Natural killer cell treated with Interleukin-12 subunit alpha and Interleukin-12 subunit beta and Interleukin-15 and Interleukin-18, amount 100 ng/mL, for 72 hours (primary cell): ENCODE measurements around the gene LRMDA. TPM values are rescaled to one million over a fixed set of nuclear protein-coding genes. Genes with fewer than 3 reads are reported as not detected.

Experiments used
- ATAC-seq, 2 donors: fragments of 150-1000 bp; cut with Tn5 transposase in 1 of 2; sonication (Bioruptor Pico), chemical (Tn5 transposase) in 1 of 2; 2 replicates each; pipeline ENCODE4 v1.10.0; 2021
- DNase-seq: peaks from one replicate; pipeline ENCODE4 v3.0.0; 2022; ENCODE audit warnings: low spot score
- H3K27ac Mint-ChIP-seq, 2 donors: 1 replicate in 1 of 2; 2 replicates in 1 of 2; pipeline ENCODE4 v1.8.0; 2022; ENCODE audit warnings: mixed read lengths in 2 of 2, mild to moderate bottlenecking in 1 of 2, moderate library complexity in 1 of 2
- H3K27me3 Mint-ChIP-seq, 2 donors: 1 replicate in 1 of 2; 2 replicates in 1 of 2; pipeline ENCODE4 v1.8.0; 2022; ENCODE audit warnings: mixed read lengths in 2 of 2
- H3K36me3 Mint-ChIP-seq: one replicate; pipeline ENCODE4 v1.8.0; 2022; ENCODE audit warnings: mixed read lengths
- H3K4me1 Mint-ChIP-seq, 2 donors: 1 replicate in 1 of 2; 2 replicates in 1 of 2; pipeline ENCODE4 v1.8.0; 2022; ENCODE audit warnings: low read depth in 2 of 2, mixed read lengths in 2 of 2, mild to moderate bottlenecking in 1 of 2
- H3K4me3 Mint-ChIP-seq: one replicate; pipeline ENCODE4 v1.8.0; 2022; ENCODE audit warnings: mixed read lengths
- H3K9me3 Mint-ChIP-seq: 2 replicates; pipeline ENCODE4 v1.8.0; 2022; ENCODE audit warnings: mixed read lengths
- total RNA-seq, 2 donors: library from RNA; stranded (reverse); gene quantifications; one replicate each; pipeline ENCODE4 v1.2.3, GENCODE V29; 2022

Gene LRMDA
- total RNA-seq, 2 donors from 2014 or later = 0.92 to 1.8 TPM

- ATAC-seq (no peak), DNase-seq (no peak)
- no peaks in the 10 kb centered on the region for H3K4me1 Mint-ChIP-seq
- H3K4me3 Mint-ChIP-seq = no peak overlapping the region
- no peaks in the 10 kb centered on the region for H3K36me3 Mint-ChIP-seq
- H3K27me3 Mint-ChIP-seq = peaks cover 9 to 10% of the 10 kb centered on the region in 2 donors
- no peaks in the 10 kb centered on the region for H3K9me3 Mint-ChIP-seq
- H3K27ac Mint-ChIP-seq = no peak overlapping the region
These were observed 494.6 kb downstream of the LRMDA start for GRCh38 chr10:75925999-75926398.

DNA sequence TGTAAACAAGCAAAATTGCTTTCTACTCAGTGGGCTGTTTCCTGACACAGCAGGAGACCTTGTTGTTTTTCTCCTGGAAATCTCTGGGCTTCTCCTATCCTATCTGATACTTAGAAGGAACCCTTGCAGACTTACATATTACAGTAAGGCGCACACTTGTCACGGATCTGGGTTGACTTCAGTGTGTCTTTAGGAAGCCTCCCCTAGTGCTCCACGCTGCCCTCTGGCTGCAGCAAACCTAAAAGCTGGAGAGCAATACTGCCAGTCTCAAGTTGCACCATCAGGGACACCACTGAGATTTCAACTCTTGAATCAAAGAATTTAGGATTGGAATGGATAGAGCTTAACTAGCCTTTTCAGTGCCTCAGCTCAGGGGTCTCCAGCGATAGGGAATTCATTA lies 495.3 kb downstream of the LRMDA start:
- no peaks in the 10 kb centered on the region for H3K9me3 Mint-ChIP-seq
- H3K4me1 Mint-ChIP-seq = no peaks in the 10 kb centered on the region
- H3K27ac Mint-ChIP-seq = no peak overlapping the region
- DNase-seq (no peak), ATAC-seq (no peak)
- H3K27me3 Mint-ChIP-seq = peaks cover 9 to 10% of the 10 kb centered on the region in 2 donors
- no peak overlapping the region for H3K4me3 Mint-ChIP-seq
- H3K36me3 Mint-ChIP-seq = no peaks in the 10 kb centered on the region

DNA sequence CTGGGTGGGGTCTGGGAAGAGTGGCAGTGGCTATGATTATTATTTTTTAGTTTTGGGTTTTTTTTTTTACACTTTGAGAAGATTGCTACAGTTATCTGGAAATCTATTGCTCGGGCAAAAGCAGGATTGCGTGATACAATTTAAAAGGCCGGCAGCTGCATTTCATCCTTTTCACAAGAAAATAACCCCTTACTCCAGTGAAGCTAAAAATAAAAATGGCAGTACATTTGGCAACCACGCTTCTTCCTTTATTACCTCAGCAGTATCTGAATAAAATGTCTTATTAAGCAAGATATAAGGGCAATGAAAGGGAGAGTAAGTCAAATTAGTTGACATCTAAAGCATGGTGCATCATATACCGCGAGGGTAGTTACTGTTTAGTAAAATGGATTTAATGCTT lies 496.8 kb downstream of the LRMDA start:
- no peaks in the 10 kb centered on the region for H3K4me1 Mint-ChIP-seq
- DNase-seq = no peak

DNA sequence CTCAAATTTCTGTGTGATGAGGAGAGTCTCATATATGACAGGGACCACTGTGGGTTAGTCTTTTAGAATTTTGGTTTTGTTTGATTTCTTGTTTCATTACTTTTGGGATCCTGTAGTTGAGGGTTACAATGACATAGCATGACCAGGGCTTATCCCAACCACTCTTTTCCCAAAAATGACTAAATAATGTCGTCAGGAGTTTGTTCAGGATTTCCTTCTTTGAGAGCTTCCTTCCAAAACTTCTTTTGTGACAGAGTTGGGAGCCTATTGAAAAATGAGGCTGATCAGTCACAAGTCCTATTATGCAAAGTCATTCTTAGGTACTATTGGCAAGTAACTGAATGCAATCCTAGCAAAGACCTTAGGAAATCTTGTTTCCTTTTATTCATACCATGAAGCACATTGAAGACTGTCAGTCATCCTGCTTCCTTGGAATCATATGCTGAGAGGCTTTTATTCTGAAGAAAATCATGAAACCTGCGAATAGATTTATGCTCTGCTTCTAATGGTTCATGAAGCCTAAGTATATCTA lies 498.3 kb downstream of the LRMDA start:
- no peaks in the 10 kb centered on the region for H3K9me3 Mint-ChIP-seq
- H3K4me3 Mint-ChIP-seq = no peak overlapping the region
- no peaks in the 10 kb centered on the region for H3K4me1 Mint-ChIP-seq
- peaks cover 3 to 8% of the 10 kb centered on the region in 2 donors for H3K27me3 Mint-ChIP-seq
- no peak for ATAC-seq
- no peaks in the 10 kb centered on the region for H3K36me3 Mint-ChIP-seq
- DNase-seq = no peak
- no peak overlapping the region for H3K27ac Mint-ChIP-seq

More for the DNA sequence above, 496.8 kb downstream of the LRMDA start:
- Mint-ChIP-seq H3K27ac (no peak overlapping the region), H3K27me3 (peaks cover 10 to 16% of the 10 kb centered on the region in 2 donors), H3K9me3 (no peaks in the 10 kb centered on the region), H3K4me3 (no peak overlapping the region), H3K36me3 (no peaks in the 10 kb centered on the region)
- ATAC-seq = no peak

DNA sequence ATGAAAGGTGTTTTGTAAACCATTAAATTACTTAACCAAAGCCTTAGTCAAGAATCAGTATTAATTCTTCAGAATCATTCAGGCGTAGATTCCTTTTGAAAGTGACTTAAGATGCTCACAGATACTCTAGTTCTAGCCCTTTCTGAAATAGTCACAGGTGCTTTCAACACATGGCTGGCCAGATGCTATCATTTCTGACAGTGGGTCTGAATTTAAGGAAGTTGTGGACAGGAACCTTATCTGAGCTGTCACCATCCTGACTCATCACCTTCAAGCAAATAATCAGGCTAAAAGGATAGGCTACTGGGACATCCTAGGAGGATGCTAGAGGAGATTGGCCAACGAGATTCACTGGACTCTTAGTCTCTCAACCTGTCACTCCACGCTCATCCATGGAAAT lies 501.5 kb downstream of the LRMDA start:
- no peaks in the 10 kb centered on the region for H3K36me3 Mint-ChIP-seq
- ATAC-seq (peak in 1 of 2 donors; percentile 36), DNase-seq (no peak)
- H3K27me3 Mint-ChIP-seq = peaks cover 6 to 7% of the 10 kb centered on the region in 2 donors
- H3K4me1 Mint-ChIP-seq = no peaks in the 10 kb centered on the region
- no peaks in the 10 kb centered on the region for H3K9me3 Mint-ChIP-seq
- no peak overlapping the region for H3K27ac Mint-ChIP-seq
- H3K4me3 Mint-ChIP-seq = no peak overlapping the region

GRCh38 chr10:75935240-75935639 lies 503.8 kb downstream of the LRMDA start:
- ATAC-seq = no peak
- no peak for DNase-seq
- no peak overlapping the region for H3K27ac Mint-ChIP-seq
- peaks cover 6 to 12% of the 10 kb centered on the region in 2 donors for H3K27me3 Mint-ChIP-seq
- H3K36me3 Mint-ChIP-seq = no peaks in the 10 kb centered on the region
- no peaks in the 10 kb centered on the region for H3K9me3 Mint-ChIP-seq
- H3K4me1 Mint-ChIP-seq = no peaks in the 10 kb centered on the region
- no peak overlapping the region for H3K4me3 Mint-ChIP-seq

DNA sequence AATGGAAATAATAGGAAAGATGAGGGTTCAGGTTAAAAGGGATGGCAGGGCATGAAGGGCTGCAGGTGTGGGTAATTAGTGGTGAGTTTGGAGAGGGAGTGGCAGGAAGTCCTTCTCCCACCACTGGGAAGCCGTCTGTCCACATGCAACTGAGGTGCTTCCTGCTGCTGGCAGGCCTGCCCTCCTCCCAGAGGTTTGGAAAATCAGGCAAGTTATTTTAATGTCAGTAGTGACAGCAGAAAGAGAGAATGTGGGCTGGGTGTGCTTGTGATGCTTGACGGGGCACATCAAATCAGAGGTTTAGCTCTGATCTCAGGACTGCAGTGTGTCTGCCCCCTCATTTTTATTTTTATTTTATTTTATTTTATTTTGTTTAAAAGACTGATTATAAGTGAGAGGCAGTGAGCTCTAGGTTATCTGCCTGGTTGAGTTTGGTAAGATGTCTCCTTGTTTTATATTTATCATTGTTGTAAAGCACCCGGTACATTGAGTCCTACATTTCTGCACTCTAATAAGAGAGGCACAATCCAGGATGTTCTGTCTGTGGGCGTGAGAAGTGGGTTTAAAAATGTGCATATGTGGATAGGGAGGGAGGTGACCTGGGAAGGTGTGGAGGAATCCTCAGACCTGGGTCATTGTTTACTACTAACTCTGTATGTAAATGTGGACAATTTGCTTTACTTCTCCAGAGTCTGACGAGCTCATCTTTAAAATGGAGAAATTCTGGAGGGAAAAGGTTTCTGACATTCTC lies 504.4 kb downstream of the LRMDA start:
- ATAC-seq (no peak), DNase-seq (no peak)
- Mint-ChIP-seq H3K4me3 (no peak overlapping the region), H3K9me3 (no peaks in the 10 kb centered on the region), H3K27ac (no peak overlapping the region), H3K27me3 (peaks cover 6 to 12% of the 10 kb centered on the region in 2 donors), H3K4me1 (no peaks in the 10 kb centered on the region), H3K36me3 (no peaks in the 10 kb centered on the region)

- no peak for DNase-seq
- Mint-ChIP-seq H3K27me3 (peaks cover 6 to 12% of the 10 kb centered on the region in 2 donors), H3K27ac (no peak overlapping the region), H3K9me3 (no peaks in the 10 kb centered on the region), H3K36me3 (no peaks in the 10 kb centered on the region), H3K4me3 (no peak overlapping the region), H3K4me1 (no peaks in the 10 kb centered on the region)
- ATAC-seq = no peak
These were observed 505.4 kb downstream of the LRMDA start for GRCh38 chr10:75936841-75937240.

- Mint-ChIP-seq H3K27me3 (peaks cover 6 to 9% of the 10 kb centered on the region in 2 donors), H3K36me3 (no peaks in the 10 kb centered on the region), H3K27ac (no peak overlapping the region), H3K4me1 (no peaks in the 10 kb centered on the region), H3K4me3 (no peak overlapping the region), H3K9me3 (no peaks in the 10 kb centered on the region)
- no peak for DNase-seq
- no peak for ATAC-seq
These were observed 506.4 kb downstream of the LRMDA start for GRCh38 chr10:75937823-75938222.

- H3K4me1 Mint-ChIP-seq = no peaks in the 10 kb centered on the region
- no peak overlapping the region for H3K4me3 Mint-ChIP-seq
- H3K36me3 Mint-ChIP-seq = no peaks in the 10 kb centered on the region
- no peak overlapping the region for H3K27ac Mint-ChIP-seq
- DNase-seq (no peak), ATAC-seq (no peak)
- H3K27me3 Mint-ChIP-seq = peaks cover 5 to 9% of the 10 kb centered on the region in 2 donors
- no peaks in the 10 kb centered on the region for H3K9me3 Mint-ChIP-seq
These were observed 507.1 kb downstream of the LRMDA start for GRCh38 chr10:75938380-75939122.

GRCh38 chr10:75939541-75939940 lies 508.1 kb downstream of the LRMDA start:
- no peaks in the 10 kb centered on the region for H3K9me3 Mint-ChIP-seq
- no peaks in the 10 kb centered on the region for H3K36me3 Mint-ChIP-seq
- H3K4me1 Mint-ChIP-seq = no peaks in the 10 kb centered on the region
- DNase-seq = no peak
- H3K27me3 Mint-ChIP-seq = peaks cover 10 to 11% of the 10 kb centered on the region in 2 donors
- no peak for ATAC-seq
- no peak overlapping the region for H3K27ac Mint-ChIP-seq
- no peak overlapping the region for H3K4me3 Mint-ChIP-seq

DNA sequence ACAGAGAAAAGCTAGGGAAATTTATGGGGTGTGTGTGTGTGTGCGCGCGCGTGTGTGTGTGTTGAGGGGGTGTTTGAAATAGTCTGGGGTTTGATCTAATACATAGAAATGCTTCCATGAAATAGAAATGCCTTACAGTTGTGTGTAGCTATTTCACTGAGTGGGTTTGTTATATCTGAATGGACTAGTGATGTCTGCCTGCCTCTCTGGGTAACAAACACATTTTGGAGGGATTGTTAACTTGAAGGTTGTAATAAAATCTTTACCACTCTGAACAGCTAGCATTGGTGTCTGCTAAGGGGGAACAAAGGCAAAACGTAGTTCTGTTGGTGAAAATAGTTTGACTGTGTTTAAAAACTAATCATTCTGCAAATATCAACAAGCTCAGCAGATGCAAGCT lies 509.3 kb downstream of the LRMDA start:
- Mint-ChIP-seq H3K36me3 (peaks cover 8% of the 10 kb centered on the region), H3K9me3 (peaks cover 6% of the 10 kb centered on the region), H3K4me1 (no peaks in the 10 kb centered on the region), H3K27me3 (peaks cover 4 to 12% of the 10 kb centered on the region in 2 donors), H3K4me3 (no peak overlapping the region), H3K27ac (no peak overlapping the region)
- ATAC-seq = no peak
- DNase-seq = no peak

DNA sequence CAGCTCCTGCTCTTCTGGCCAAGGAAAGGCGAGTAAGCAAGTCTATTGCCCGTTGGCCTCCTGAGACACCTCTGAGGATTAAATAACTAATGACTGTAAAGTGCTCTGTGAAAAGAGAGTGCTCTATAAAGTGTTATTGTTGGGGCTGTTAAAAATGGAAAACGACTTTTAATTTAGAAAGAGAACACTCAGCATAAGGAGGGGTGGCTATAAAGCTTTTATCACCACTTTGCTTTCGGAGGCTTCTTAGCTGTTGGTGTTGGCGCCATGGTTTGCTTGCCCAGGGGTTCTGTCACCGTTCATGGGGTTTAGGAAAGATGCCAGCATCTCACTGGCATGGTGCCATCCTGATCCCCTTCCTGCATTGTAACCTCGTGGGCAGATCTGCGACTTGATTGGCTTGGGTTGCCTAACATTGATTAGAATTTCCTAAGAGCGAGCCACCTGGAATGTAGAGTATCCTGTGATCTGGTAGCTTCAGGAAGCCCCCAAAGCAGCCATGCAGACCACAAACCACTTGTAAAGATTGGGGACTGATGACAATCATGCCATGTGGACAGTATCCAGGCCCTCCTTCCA lies 509.9 kb downstream of the LRMDA start:
- peaks cover 4 to 12% of the 10 kb centered on the region in 2 donors for H3K27me3 Mint-ChIP-seq
- peaks cover 6% of the 10 kb centered on the region for H3K9me3 Mint-ChIP-seq

GRCh38 chr10:75944061-75944460 lies 512.6 kb downstream of the LRMDA start:
- Mint-ChIP-seq H3K36me3 (peaks cover 8% of the 10 kb centered on the region), H3K27me3 (peaks cover 4 to 12% of the 10 kb centered on the region in 2 donors), H3K9me3 (peaks cover 9% of the 10 kb centered on the region), H3K4me3 (no peak overlapping the region), H3K4me1 (no peaks in the 10 kb centered on the region), H3K27ac (no peak overlapping the region)
- DNase-seq = no peak
- ATAC-seq = no peak

More for the DNA sequence above, 509.9 kb downstream of the LRMDA start:
- no peak for DNase-seq
- no peak for ATAC-seq
- peaks cover 8% of the 10 kb centered on the region for H3K36me3 Mint-ChIP-seq
- no peak overlapping the region for H3K4me3 Mint-ChIP-seq
- no peak overlapping the region for H3K27ac Mint-ChIP-seq
- no peaks in the 10 kb centered on the region for H3K4me1 Mint-ChIP-seq
